OCI-M2 (cell line): Measurements from ENCODE around the gene ZNF281.
"Not testable (repeated sequence)": the region's sequence is repeated elsewhere in the genome, so short reads cannot be mapped to it uniquely, and the experiment has no call there.

Experiments used
- DNase-seq: peaks from one replicate; lab custom pipeline; 2025; ENCODE audit not compliant: unreplicated experiment; lab: John Stamatoyannopoulos, UW

Gene ZNF281

GRCh38 chr1:200409761-200410565, at the start of gene ZNF281:
TSS of gene ZNF281 (minus strand) at chr1:200410036. CDS start at chr1:200409705, 331 bp downstream.
- peak; percentile 34 for DNase-seq

GRCh38 chr1:200458780-200459179, 48.9 kb upstream of the ZNF281 start:
- DNase-seq: no peak

- no peak for DNase-seq
Measured at GRCh38 chr1:200457810-200458209, 48.0 kb upstream of the ZNF281 start.

GRCh38 chr1:200454425-200454824, 44.6 kb upstream of the ZNF281 start:
- DNase-seq: no peak

GRCh38 chr1:200453553-200453905, 43.7 kb upstream of the ZNF281 start:
- DNase-seq: no peak

- DNase-seq: no peak
Measured at GRCh38 chr1:200452850-200453552, 43.2 kb upstream of the ZNF281 start.

- DNase-seq: no peak
Measured at GRCh38 chr1:200448034-200448762, 38.4 kb upstream of the ZNF281 start.

- no peak for DNase-seq
Measured at GRCh38 chr1:200445213-200445612, 35.4 kb upstream of the ZNF281 start.

GRCh38 chr1:200444478-200444877, 34.6 kb upstream of the ZNF281 start:
- DNase-seq: no peak

GRCh38 chr1:200443860-200444259, 34.0 kb upstream of the ZNF281 start:
- no peak for DNase-seq

GRCh38 chr1:200442537-200443156, 32.8 kb upstream of the ZNF281 start:
- DNase-seq: no peak

- DNase-seq: no peak
Measured at GRCh38 chr1:200442023-200442422, 32.2 kb upstream of the ZNF281 start.

- DNase-seq: no peak
Measured at GRCh38 chr1:200438911-200439310, 29.1 kb upstream of the ZNF281 start.

- not testable (repeated sequence) for DNase-seq
Measured at GRCh38 chr1:200438413-200438812, 28.6 kb upstream of the ZNF281 start.

- no peak for DNase-seq
Measured at GRCh38 chr1:200437556-200438203, 27.8 kb upstream of the ZNF281 start.

- DNase-seq: no peak
Measured at GRCh38 chr1:200437088-200437487, 27.3 kb upstream of the ZNF281 start.

GRCh38 chr1:200436436-200436835, 26.6 kb upstream of the ZNF281 start:
- no peak for DNase-seq

- DNase-seq: no peak
Measured at GRCh38 chr1:200435200-200435780, 25.5 kb upstream of the ZNF281 start.

GRCh38 chr1:200433586-200433985, 23.8 kb upstream of the ZNF281 start:
- DNase-seq: no peak

GRCh38 chr1:200432586-200432985, 22.8 kb upstream of the ZNF281 start:
- DNase-seq: no peak
